Vagina (tissue), 2 donors: ENCODE measurements around the gene INPP4A. TPM values are rescaled to one million over a fixed set of nuclear protein-coding genes. Genes with fewer than 3 reads are reported as not detected.

Experiments
- DNase-seq, 2 donors: peaks; one replicate each; pipeline ENCODE4 v3.0.0-alpha.2; 2017; ENCODE audit errors: extremely low spot score in 2 of 2
- H3K27ac ChIP-seq: fragments of 200-600 bp; sonication (generic); one replicate; pipeline ENCODE4 v1.5.1; 2019
- H3K27me3 ChIP-seq: fragments of 200-600 bp; sonication (generic); one replicate; pipeline ENCODE4 v1.5.1; 2019
- H3K36me3 ChIP-seq, 2 donors: fragments of 200-600 bp; sonication (generic); one replicate each; pipeline ENCODE4 v1.5.1; 2017 to 2019
- H3K4me1 ChIP-seq: fragments of 200-600 bp; sonication (generic); one replicate; pipeline ENCODE4 v1.5.1; 2019
- H3K4me3 ChIP-seq, 2 donors: fragments of 200-600 bp; sonication (generic); 1 replicate in 1 of 2; 2 replicates in 1 of 2; pipeline ENCODE4 v1.5.1; 2016 to 2019
- H3K9me3 ChIP-seq: fragments of 200-600 bp; sonication (generic); one replicate; pipeline ENCODE4 v1.5.1; 2019
- POLR2A ChIP-seq, 2 donors: fragments of 450-650 bp; IDR thresholded peaks; one replicate each; pipeline ENCODE4 v1.6.1; 2017; ENCODE audit warnings: antibody characterized with exemption in 2 of 2, mild to moderate bottlenecking in 2 of 2, moderate library complexity in 2 of 2
- POLR2AphosphoS5 ChIP-seq, 2 donors: sonication (generic); formaldehyde crosslinking; IDR thresholded peaks; one replicate each; pipeline ENCODE4 v1.9.0; 2017; ENCODE audit warnings: antibody characterized with exemption in 2 of 2, mild to moderate bottlenecking in 2 of 2, low read depth in 1 of 2; ENCODE audit not compliant: insufficient read depth in 1 of 2
- intact Hi-C: fragments of 100-400 bp; cut with DNase I; formaldehyde crosslinking; loops from one replicate; pipeline ENCODE4 v1.15.1; 2023
- total RNA-seq: library from RNA; depleted of rRNA; stranded (reverse); fragments of >200 nt; gene quantifications from one replicate; pipeline ENCODE4 v1.2.3, GENCODE V29; 2016
- TF ChIP-seq, protein P1 (sequence below), 3 experiments: fragments of 450-650 bp in 2 of 3; fragments of 200-600 bp in 1 of 3; sonication (generic) in 1 of 3; IDR thresholded peaks; one replicate each; pipeline ENCODE4 v1.5.1; 2017 to 2019; ENCODE audit warnings: antibody characterized with exemption in 3 of 3, mild to moderate bottlenecking in 2 of 3, moderate library complexity in 2 of 3

INPP4A gene
- total RNA-seq, 1 donor from 2014 or later, result 38.1 TPM

DNA sequence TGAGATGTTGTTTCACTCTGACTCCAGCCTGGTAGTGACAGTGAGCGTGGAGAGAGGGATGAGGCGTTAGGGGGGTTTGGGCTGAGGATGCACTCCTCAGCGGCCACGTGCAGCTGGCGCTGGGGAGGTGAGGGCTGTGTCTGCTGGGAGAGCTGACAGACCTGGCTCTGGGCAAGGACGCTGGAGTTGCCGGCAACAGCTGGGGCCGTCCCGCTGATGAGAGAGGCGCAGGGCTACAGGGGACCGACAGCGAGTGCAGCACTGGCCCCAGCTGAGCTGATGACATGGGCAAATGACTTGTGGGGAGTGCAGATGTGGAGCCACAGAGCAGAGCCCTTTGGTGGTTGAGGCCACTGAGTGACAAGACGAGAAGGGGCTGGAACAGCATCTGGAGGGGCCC lies 125.3 kb downstream of the INPP4A start:
- Histone ChIP-seq H3K4me1 (no peaks in the 10 kb centered on the region), H3K9me3 (no peaks in the 10 kb centered on the region), H3K36me3 (peaks cover 0 to 11% of the 10 kb centered on the region in 2 donors), H3K4me3 (no peak overlapping the region), H3K27ac (no peak overlapping the region), H3K27me3 (no peaks in the 10 kb centered on the region)
- TF ChIP-seq POLR2AphosphoS5 (IDR thresholded peaks at IDR 0.05; ENCODE audit: insufficient read depth in 1 of 2, low read depth in 1 of 2) (no peak), POLR2A (IDR thresholded peaks at IDR 0.05) (no peak)
- TF ChIP-seq, protein P1, sequence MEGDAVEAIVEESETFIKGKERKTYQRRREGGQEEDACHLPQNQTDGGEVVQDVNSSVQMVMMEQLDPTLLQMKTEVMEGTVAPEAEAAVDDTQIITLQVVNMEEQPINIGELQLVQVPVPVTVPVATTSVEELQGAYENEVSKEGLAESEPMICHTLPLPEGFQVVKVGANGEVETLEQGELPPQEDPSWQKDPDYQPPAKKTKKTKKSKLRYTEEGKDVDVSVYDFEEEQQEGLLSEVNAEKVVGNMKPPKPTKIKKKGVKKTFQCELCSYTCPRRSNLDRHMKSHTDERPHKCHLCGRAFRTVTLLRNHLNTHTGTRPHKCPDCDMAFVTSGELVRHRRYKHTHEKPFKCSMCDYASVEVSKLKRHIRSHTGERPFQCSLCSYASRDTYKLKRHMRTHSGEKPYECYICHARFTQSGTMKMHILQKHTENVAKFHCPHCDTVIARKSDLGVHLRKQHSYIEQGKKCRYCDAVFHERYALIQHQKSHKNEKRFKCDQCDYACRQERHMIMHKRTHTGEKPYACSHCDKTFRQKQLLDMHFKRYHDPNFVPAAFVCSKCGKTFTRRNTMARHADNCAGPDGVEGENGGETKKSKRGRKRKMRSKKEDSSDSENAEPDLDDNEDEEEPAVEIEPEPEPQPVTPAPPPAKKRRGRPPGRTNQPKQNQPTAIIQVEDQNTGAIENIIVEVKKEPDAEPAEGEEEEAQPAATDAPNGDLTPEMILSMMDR (IDR thresholded peaks at IDR 0.05), result no peak
- DNase-seq, result no peak
- intact Hi-C loops, result no loop called here

DNA sequence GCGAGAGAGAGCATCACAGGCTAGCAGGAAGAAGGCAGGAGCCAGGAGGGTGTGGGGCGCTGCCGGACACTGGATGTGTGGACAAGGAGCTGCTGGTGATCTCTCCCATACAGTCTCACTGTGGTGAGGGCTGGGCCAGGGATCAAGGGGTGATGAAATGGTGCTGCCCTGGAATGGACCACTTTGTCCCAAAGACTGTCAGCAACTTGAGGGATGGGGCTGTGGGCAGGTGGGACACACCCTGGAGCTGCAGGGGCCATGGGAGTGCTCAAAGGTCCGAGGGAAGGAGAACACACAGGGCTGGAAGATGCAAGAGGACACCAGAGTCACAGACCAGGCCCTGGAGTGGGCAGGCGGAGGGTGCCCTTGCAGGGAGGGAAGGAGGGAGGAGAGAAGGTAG lies 125.7 kb downstream of the INPP4A start:
- TF ChIP-seq POLR2A (IDR thresholded peaks at IDR 0.05), result no peak
- no peak for TF ChIP-seq POLR2AphosphoS5 (IDR thresholded peaks at IDR 0.05; ENCODE audit: insufficient read depth in 1 of 2, low read depth in 1 of 2)
- TF ChIP-seq, protein P1 (IDR thresholded peaks at IDR 0.05), result no peak
- Histone ChIP-seq H3K27me3 (no peaks in the 10 kb centered on the region), H3K9me3 (no peaks in the 10 kb centered on the region), H3K4me1 (no peaks in the 10 kb centered on the region), H3K27ac (no peak overlapping the region), H3K4me3 (no peak overlapping the region), H3K36me3 (peaks cover 0 to 10% of the 10 kb centered on the region in 2 donors)
- no peak for DNase-seq
- intact Hi-C loops, result no loop called here

DNA sequence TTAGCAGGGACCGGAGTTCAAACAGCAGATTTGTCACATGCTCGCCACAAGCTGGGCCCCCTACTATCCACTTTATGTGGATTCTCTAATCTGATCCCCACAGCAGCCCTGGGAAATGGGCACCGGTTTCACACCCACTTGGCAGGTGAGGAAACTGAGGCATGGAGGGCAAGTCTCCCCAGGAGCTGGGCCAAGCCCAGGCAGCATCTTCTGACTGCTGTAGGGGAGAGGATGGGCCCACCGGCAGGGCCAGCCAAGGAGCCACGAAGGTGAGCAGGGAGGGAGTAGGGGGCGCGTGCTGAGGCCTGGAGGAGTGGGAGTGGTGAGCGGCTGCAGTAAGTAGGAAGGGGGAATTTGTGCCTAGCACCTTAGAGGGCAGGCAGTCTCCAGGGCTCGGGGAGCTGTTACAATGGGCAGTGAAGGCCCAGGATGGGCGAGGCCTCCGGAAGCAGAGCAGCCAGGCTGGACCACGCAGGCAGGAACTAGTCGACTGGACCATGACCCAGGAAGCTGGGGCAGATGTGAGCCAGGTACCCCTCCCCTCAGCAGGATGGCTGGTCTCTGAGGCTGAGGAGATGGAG lies 126.6 kb downstream of the INPP4A start:
- H3K4me3 ChIP-seq, result no peak overlapping the region
- TF ChIP-seq POLR2A (IDR thresholded peaks at IDR 0.05) (no peak), POLR2AphosphoS5 (IDR thresholded peaks at IDR 0.05; ENCODE audit: insufficient read depth in 1 of 2, low read depth in 1 of 2) (no peak)
- TF ChIP-seq, protein P1 (IDR thresholded peaks at IDR 0.05), result no peak
- H3K36me3 ChIP-seq, result peaks cover 0 to 14% of the 10 kb centered on the region in 2 donors
- no peaks in the 10 kb centered on the region for H3K4me1 ChIP-seq
- no peak for DNase-seq
- no peaks in the 10 kb centered on the region for H3K9me3 ChIP-seq
- intact Hi-C loops, result no loop called here
- no peaks in the 10 kb centered on the region for H3K27me3 ChIP-seq
- H3K27ac ChIP-seq, result no peak overlapping the region

DNA sequence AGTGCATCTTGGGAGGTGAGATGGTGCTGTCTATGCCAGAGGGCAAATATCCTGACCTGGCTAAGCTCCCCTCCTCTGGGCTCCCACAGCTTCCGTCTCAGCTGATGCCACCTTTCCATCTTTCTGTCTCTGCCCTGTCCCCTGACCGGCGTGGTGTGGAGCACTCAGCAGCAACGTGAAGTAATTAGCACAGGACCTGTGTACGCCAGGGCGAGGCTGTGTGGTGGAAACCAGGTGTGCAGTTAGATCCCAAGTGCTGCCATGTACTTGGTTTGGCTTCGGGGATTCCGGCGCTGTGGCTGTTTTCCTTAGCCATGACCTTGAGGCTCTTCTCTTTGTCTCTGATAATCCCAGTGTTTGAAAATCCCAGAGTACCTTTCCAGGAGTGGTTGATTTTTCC lies 127.1 kb downstream of the INPP4A start:
- H3K36me3 ChIP-seq, result peaks cover 0 to 15% of the 10 kb centered on the region in 2 donors

DNA sequence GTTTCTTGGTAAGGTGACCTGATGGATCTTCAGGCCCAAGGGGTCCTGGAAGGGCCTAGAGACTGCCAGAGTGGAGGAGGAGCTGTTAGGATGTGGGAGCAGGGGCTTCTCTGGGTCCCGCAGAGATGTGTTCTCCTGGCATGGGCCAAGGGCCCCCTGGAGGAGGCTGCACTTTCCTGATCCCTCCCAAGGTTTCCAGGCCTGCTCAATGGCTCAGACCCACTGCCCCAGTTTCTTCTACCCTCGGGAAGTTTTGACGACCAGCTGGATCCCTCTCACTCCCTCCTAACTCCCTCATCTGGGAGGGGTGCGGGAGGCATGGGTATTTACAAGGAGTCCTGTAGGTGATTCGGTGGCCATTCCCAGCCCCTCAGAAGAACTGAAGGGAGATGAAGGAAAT lies 127.6 kb downstream of the INPP4A start:
- Histone ChIP-seq H3K4me3 (no peak overlapping the region), H3K27ac (no peak overlapping the region), H3K27me3 (no peaks in the 10 kb centered on the region), H3K4me1 (no peaks in the 10 kb centered on the region), H3K9me3 (no peaks in the 10 kb centered on the region), H3K36me3 (peaks cover 0 to 19% of the 10 kb centered on the region in 2 donors)
- intact Hi-C loops, result no loop called here
- TF ChIP-seq POLR2AphosphoS5 (IDR thresholded peaks at IDR 0.05; ENCODE audit: insufficient read depth in 1 of 2, low read depth in 1 of 2), result no peak
- no peak for DNase-seq

More for the DNA sequence above, 127.1 kb downstream of the INPP4A start:
- H3K9me3 ChIP-seq, result no peaks in the 10 kb centered on the region
- no peaks in the 10 kb centered on the region for H3K27me3 ChIP-seq
- no peak for DNase-seq
- H3K27ac ChIP-seq, result no peak overlapping the region
- no peak overlapping the region for H3K4me3 ChIP-seq
- TF ChIP-seq, protein P1 (IDR thresholded peaks at IDR 0.05), result no peak
- TF ChIP-seq POLR2AphosphoS5 (IDR thresholded peaks at IDR 0.05; ENCODE audit: insufficient read depth in 1 of 2, low read depth in 1 of 2), result no peak
- TF ChIP-seq POLR2A (IDR thresholded peaks at IDR 0.05), result no peak
- no peaks in the 10 kb centered on the region for H3K4me1 ChIP-seq
- intact Hi-C loops, result no loop called here
